CD8-positive, alpha-beta memory T cell (primary cell): ENCODE data around the gene SLC9A5. TPM values are rescaled to one million over a fixed set of nuclear protein-coding genes. Genes with fewer than 3 reads are reported as not detected.

Experiments used
- CTCF ChIA-PET: fragments of 350-600 bp; sonication (Branson Sonifier 250); formaldehyde crosslinking; loops from one replicate; lab custom pipeline; 2021; ENCODE audit warnings: antibody characterized with exemption; lab: Charles Lee
- POLR2A ChIA-PET: fragments of 350-600 bp; sonication (Branson Sonifier 250); formaldehyde crosslinking; loops from one replicate; lab custom pipeline; 2021; ENCODE audit warnings: antibody characterized with exemption; lab: Charles Lee
- DNase-seq, 5 donors: peaks; one replicate each; pipeline versions ENCODE4 v3.0.0 to v3.0.0-alpha.2; 2020 to 2022; ENCODE audit warnings: mixed read lengths in 1 of 5
- H3K27ac ChIP-seq: one replicate; pipeline ENCODE4 v1.7.0; 2013; ENCODE audit warnings: low read depth, mild to moderate bottlenecking, low read length, moderate library complexity
- H3K27me3 ChIP-seq: 2 replicates; pipeline ENCODE4 v1.7.0; 2013; ENCODE audit warnings: low read length, mild to moderate bottlenecking; ENCODE audit not compliant: insufficient read depth, poor library complexity, severe bottlenecking
- H3K36me3 ChIP-seq: 2 replicates; pipeline ENCODE4 v1.7.0; 2013; ENCODE audit warnings: mild to moderate bottlenecking, low read length, moderate library complexity; ENCODE audit not compliant: insufficient read depth
- H3K4me1 ChIP-seq: 2 replicates; pipeline ENCODE4 v1.7.0; 2013; ENCODE audit warnings: mild to moderate bottlenecking, low read length, moderate library complexity; ENCODE audit not compliant: insufficient read depth
- H3K4me3 ChIP-seq: 2 replicates; pipeline ENCODE4 v1.7.0; 2013; ENCODE audit warnings: mild to moderate bottlenecking, low read length
- H3K9me3 ChIP-seq: 2 replicates; pipeline ENCODE4 v1.7.0; 2013; ENCODE audit warnings: mild to moderate bottlenecking, low read length
- H3K27ac Mint-ChIP-seq, 8 donors: one replicate each; pipeline ENCODE4 v1.8.0; 2020 to 2021; ENCODE audit warnings: mixed read lengths in 8 of 8, mild to moderate bottlenecking in 6 of 8, inconsistent platforms in 3 of 8, moderate library complexity in 3 of 8
- H3K27me3 Mint-ChIP-seq, 2 donors: one replicate each; pipeline ENCODE4 v1.8.0; 2020 to 2021; ENCODE audit warnings: mixed read lengths in 2 of 2, mild to moderate bottlenecking in 1 of 2, moderate library complexity in 1 of 2
- H3K36me3 Mint-ChIP-seq, 3 donors: one replicate each; pipeline ENCODE4 v1.8.0; 2020 to 2021; ENCODE audit warnings: mixed read lengths in 3 of 3, inconsistent platforms in 1 of 3, mild to moderate bottlenecking in 1 of 3
- H3K4me1 Mint-ChIP-seq, 3 donors: one replicate each; pipeline ENCODE4 v1.8.0; 2020 to 2021; ENCODE audit warnings: mixed read lengths in 3 of 3, inconsistent platforms in 1 of 3, mild to moderate bottlenecking in 1 of 3
- H3K4me3 Mint-ChIP-seq, 7 donors: one replicate each; pipeline ENCODE4 v1.8.0; 2020 to 2021; ENCODE audit warnings: mixed read lengths in 7 of 7, mild to moderate bottlenecking in 6 of 7, moderate library complexity in 4 of 7, inconsistent platforms in 2 of 7
- H3K9me3 Mint-ChIP-seq, 5 donors: one replicate each; pipeline ENCODE4 v1.8.0; 2020 to 2022; ENCODE audit warnings: mixed read lengths in 5 of 5, mild to moderate bottlenecking in 3 of 5, moderate library complexity in 2 of 5, inconsistent platforms in 1 of 5
- polyA plus RNA-seq: library from polyadenylated mRNA; unstranded; fragments of 300-500 nt; fragmentation: Illumina TruSeq; gene quantifications from one replicate; pipeline ENCODE4 v1.2.3, GENCODE V29; 2021
- total RNA-seq, 2 experiments: library from RNA; stranded (reverse); gene quantifications; one replicate each; pipeline ENCODE4 v1.2.3, GENCODE V29; 2021

The SLC9A5 gene
- total and polyA plus RNA-seq, 3 experiments from 2014 or later, result 5.2 TPM; not detected in 1

DNA sequence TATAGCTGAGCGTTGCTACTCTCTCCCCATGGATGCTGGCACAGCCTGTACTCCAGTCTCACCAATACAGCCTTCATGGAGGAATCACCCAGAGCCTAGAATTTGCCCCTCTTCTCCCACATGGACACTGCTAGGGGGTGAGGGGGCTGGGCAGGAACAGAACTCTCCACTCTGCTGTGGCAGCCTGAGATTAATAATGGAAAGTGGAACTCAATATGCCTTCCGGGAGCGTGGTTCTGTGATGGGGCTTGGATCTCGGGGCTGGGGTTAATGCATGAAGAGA, 1.2 kb downstream of the SLC9A5 start:
- Histone ChIP-seq H3K27ac (no peak overlapping the region), H3K4me1 (peaks cover 31% of the 10 kb centered on the region), H3K36me3 (no peaks in the 10 kb centered on the region), H3K9me3 (no peaks in the 10 kb centered on the region), H3K4me3 (no peak overlapping the region), H3K27me3 (no peaks in the 10 kb centered on the region)
- H3K36me3 Mint-ChIP-seq, result peaks cover 0 to 4% (median 0%) of the 10 kb centered on the region in 3 donors
- ChIA-PET CTCF (interaction anchor here (1.0 kb wide), 1 partner anchor 10 kb away, joined by 3 read pairs; no protein-coding TSS in a partner anchor), POLR2A (no interaction called here)
- no peaks in the 10 kb centered on the region for H3K9me3 Mint-ChIP-seq
- peak in 1 of 5 donors; percentile 1 for DNase-seq
- H3K27ac Mint-ChIP-seq, result peak overlapping the region in 1 of 8 donors; percentile 61
- H3K27me3 Mint-ChIP-seq, result no peaks in the 10 kb centered on the region
- H3K4me3 Mint-ChIP-seq, result peak overlapping the region; percentile 35 to 86 (median 82)
- H3K4me1 Mint-ChIP-seq, result peaks cover 20 to 40% (median 36%) of the 10 kb centered on the region in 3 donors

DNA sequence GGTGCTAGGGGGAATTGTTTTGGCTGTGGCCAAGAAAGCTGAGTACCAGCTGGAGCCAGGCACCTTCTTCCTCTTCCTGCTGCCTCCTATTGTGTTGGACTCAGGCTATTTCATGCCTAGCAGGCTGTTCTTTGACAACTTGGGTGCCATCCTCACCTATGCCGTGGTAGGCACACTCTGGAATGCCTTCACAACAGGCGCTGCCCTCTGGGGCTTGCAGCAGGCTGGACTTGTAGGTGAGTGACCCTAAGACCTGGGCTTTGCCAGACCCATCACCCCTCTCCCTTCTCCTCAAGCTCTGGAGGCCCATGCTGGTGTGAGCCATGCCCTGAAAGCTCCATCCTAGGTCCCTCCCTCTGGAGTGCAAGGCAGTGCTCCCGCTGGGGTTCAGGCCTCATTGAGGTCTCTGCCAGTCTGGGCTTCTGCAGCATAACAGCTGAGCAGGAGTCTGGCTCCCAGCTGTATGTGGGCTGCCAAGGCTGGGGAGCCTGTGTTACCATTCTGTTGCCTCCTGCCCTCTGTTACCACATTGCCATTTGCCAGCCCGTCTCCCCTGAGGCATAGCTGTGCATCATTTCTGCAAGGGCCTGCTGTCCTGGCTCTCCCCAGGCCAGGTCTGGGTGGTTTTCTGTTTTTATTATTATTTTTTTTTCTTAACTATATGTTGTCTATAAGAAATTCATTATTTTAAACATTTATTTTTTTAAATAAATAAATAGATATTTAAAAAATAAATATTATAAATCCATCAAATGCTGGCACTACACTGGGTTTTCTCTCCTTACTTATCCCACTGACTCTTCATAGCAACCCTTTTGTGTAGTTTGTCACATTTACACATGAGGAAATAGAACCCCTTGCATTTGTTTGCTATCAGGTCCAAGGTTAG, 4.1 kb downstream of the SLC9A5 start:
- H3K4me3 ChIP-seq, result no peak overlapping the region
- peak in 1 of 5 donors; percentile 22 for DNase-seq
- H3K4me1 Mint-ChIP-seq, result peaks cover 10 to 22% (median 18%) of the 10 kb centered on the region in 3 donors
- peak overlapping the region in 2 of 7 donors; percentile 12 to 61 for H3K4me3 Mint-ChIP-seq
- no peaks in the 10 kb centered on the region for H3K36me3 Mint-ChIP-seq
- ChIA-PET CTCF (no interaction called here), POLR2A (no interaction called here)
- H3K9me3 Mint-ChIP-seq, result no peaks in the 10 kb centered on the region
- H3K27ac ChIP-seq, result no peak overlapping the region
- H3K27me3 Mint-ChIP-seq, result peaks cover 5 to 10% of the 10 kb centered on the region in 2 donors
- H3K9me3 ChIP-seq, result no peaks in the 10 kb centered on the region
- no peaks in the 10 kb centered on the region for H3K27me3 ChIP-seq
- H3K27ac Mint-ChIP-seq, result no peak overlapping the region
- H3K36me3 ChIP-seq, result no peaks in the 10 kb centered on the region
- peaks cover 17% of the 10 kb centered on the region for H3K4me1 ChIP-seq

DNA sequence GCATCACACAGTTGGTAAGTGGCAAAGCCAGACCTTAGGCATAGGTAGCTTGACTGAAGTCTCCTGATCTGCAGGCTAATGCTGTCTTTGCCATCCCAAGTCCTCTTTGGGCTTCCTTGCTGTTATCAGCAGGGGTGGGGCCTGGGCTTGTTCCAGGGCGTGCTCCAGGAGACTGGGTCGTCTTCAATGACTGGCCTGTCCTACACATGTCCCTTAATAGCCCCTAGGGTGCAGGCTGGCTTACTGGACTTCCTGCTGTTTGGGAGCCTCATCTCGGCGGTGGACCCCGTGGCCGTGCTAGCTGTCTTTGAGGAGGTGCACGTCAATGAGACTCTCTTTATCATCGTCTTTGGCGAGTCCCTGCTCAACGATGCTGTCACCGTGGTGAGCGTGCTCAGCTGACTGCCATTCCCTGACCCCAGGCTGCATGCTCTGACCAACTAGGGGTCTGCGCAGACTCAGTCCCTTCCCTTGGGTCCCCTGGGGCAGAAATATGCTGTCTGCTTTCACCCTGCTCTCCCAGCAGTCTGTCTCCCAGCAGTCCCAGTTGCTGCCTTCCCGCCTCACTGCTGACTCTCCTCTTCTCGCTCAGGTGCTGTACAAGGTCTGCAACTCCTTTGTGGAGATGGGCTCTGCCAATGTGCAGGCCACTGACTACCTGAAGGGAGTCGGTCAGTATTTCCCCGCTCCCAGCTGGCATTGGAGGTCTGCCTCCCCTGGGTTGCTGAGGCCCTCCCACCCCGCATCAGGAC, 6.2 kb downstream of the SLC9A5 start:
- Mint-ChIP-seq H3K4me1 (peaks cover 0 to 4% (median under 1%) of the 10 kb centered on the region in 3 donors), H3K9me3 (no peaks in the 10 kb centered on the region), H3K36me3 (no peaks in the 10 kb centered on the region), H3K27me3 (peaks cover 9 to 10% of the 10 kb centered on the region in 2 donors), H3K4me3 (no peak overlapping the region), H3K27ac (no peak overlapping the region)
- Histone ChIP-seq H3K27me3 (no peaks in the 10 kb centered on the region), H3K4me1 (peaks cover under 1% of the 10 kb centered on the region), H3K36me3 (no peaks in the 10 kb centered on the region), H3K27ac (no peak overlapping the region), H3K4me3 (no peak overlapping the region), H3K9me3 (no peaks in the 10 kb centered on the region)
- peak in 1 of 5 donors; percentile 37 for DNase-seq
- ChIA-PET CTCF (no interaction called here), POLR2A (no interaction called here)

DNA sequence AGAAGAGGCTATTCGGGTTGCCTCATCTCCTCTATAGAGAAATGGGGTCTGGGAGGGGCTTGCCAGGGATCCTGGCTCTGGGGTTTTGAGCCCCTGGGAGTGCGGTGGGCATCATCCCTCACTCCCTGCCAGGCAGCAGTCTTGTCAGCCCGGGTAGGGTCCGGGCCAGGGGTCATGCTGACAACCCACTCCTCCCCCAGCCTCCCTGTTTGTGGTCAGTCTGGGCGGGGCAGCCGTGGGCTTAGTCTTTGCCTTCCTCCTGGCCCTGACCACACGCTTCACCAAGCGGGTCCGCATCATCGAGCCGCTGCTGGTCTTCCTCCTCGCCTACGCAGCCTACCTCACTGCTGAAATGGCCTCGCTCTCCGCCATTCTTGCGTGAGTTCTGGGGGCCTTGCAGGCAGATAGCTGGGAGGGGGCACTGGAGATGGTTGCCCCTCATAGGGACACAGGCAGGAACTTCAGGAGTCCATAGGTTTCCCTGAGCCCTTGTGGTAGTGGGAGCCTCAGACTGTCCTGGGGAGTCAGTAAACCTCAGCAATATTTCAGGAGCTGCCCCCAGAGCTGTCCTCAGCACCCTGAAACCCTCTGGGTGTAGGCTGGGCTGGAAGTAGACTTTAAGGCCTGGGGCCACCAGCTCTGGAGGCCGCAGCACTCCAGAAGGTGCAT, 6.9 kb downstream of the SLC9A5 start:
- Mint-ChIP-seq H3K27ac (no peak overlapping the region), H3K9me3 (no peaks in the 10 kb centered on the region), H3K4me1 (no peaks in the 10 kb centered on the region), H3K4me3 (no peak overlapping the region), H3K27me3 (peaks cover 9 to 10% of the 10 kb centered on the region in 2 donors), H3K36me3 (no peaks in the 10 kb centered on the region)
- H3K27me3 ChIP-seq, result no peaks in the 10 kb centered on the region
- ChIA-PET CTCF (no interaction called here), POLR2A (no interaction called here)
- H3K36me3 ChIP-seq, result no peaks in the 10 kb centered on the region
- no peaks in the 10 kb centered on the region for H3K9me3 ChIP-seq
- no peak overlapping the region for H3K4me3 ChIP-seq
- H3K27ac ChIP-seq, result no peak overlapping the region
- peak in 1 of 5 donors; percentile 30 for DNase-seq
- no peaks in the 10 kb centered on the region for H3K4me1 ChIP-seq

DNA sequence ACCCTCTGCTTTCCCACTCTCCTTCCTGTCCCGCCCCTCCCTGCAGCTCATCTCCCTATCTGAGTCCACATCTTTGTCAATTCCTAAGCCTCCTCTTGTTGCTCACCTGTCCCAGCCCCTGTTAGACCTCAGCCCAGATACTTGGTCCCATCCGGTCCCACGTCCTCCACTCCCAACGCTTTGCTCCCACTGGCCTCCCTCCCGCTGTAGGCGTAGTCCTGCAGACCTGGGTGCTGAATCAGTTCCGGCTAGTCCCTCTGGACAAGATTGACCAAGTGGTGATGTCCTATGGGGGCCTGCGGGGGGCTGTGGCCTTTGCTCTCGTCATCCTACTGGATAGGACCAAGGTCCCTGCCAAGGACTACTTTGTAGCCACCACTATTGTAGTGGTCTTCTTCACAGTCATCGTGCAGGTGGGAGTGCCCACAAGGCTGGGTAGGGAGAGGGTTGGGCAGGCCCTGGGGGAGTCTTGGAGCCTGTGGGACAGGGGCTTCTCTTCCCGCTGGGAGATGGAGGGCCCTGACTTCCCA, 8.0 kb downstream of the SLC9A5 start:
- H3K27ac Mint-ChIP-seq, result peak overlapping the region in 1 of 8 donors; percentile 66
- ChIA-PET POLR2A (no interaction called here), CTCF (no interaction called here)
- H3K4me3 Mint-ChIP-seq, result peak overlapping the region in 1 of 7 donors; percentile 26
- no peaks in the 10 kb centered on the region for H3K27me3 ChIP-seq
- peaks cover 9 to 13% of the 10 kb centered on the region in 2 donors for H3K27me3 Mint-ChIP-seq
- no peaks in the 10 kb centered on the region for H3K4me1 ChIP-seq
- H3K36me3 ChIP-seq, result no peaks in the 10 kb centered on the region
- no peaks in the 10 kb centered on the region for H3K36me3 Mint-ChIP-seq
- no peaks in the 10 kb centered on the region for H3K4me1 Mint-ChIP-seq
- peak in 1 of 5 donors; percentile 35 for DNase-seq
- H3K9me3 Mint-ChIP-seq, result no peaks in the 10 kb centered on the region
- no peak overlapping the region for H3K27ac ChIP-seq
- H3K4me3 ChIP-seq, result no peak overlapping the region
- H3K9me3 ChIP-seq, result no peaks in the 10 kb centered on the region

DNA sequence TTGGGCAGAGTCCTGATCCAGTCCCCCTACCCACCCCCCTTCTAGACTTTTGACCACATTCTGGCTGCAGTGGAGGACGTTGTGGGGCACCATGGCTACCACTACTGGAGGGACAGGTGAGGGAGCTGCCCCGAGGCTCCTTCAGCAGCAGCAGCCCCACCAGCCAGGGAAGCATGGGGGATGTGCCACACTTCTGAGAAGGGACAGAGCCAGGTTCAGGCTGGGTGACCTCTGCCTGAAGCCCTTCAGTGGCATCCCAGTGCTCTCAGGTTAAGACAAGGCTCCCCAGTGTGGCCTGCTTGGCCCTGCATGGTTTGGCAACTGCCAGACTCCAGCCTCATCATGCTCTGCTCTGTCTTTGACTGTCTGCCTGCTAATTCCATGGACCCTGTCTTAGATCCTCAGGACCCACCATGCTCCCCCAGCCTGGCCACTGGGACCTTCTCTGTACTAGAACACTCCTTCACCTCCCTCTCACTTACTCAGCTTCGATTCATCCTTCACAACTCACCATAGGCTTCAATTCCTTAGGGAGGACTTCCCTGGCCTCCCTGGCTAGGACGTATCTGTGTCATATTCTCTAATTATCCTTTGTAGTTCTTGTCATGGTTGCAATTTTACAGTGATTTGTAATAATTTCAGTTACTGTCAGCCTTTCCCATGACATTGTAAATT, 8.8 kb downstream of the SLC9A5 start:
- H3K4me1 ChIP-seq, result no peaks in the 10 kb centered on the region
- Mint-ChIP-seq H3K27ac (peak overlapping the region in 1 of 8 donors; percentile 68), H3K4me3 (no peak overlapping the region), H3K27me3 (peaks cover 12 to 21% of the 10 kb centered on the region in 2 donors), H3K9me3 (no peaks in the 10 kb centered on the region), H3K4me1 (no peaks in the 10 kb centered on the region), H3K36me3 (no peaks in the 10 kb centered on the region)
- no peak overlapping the region for H3K4me3 ChIP-seq
- DNase-seq, result peak in 1 of 5 donors; percentile 21
- no peaks in the 10 kb centered on the region for H3K36me3 ChIP-seq
- H3K27ac ChIP-seq, result no peak overlapping the region
- CTCF ChIA-PET, result no interaction called here
- no peaks in the 10 kb centered on the region for H3K27me3 ChIP-seq
- POLR2A ChIA-PET, result no interaction called here
- no peaks in the 10 kb centered on the region for H3K9me3 ChIP-seq

DNA sequence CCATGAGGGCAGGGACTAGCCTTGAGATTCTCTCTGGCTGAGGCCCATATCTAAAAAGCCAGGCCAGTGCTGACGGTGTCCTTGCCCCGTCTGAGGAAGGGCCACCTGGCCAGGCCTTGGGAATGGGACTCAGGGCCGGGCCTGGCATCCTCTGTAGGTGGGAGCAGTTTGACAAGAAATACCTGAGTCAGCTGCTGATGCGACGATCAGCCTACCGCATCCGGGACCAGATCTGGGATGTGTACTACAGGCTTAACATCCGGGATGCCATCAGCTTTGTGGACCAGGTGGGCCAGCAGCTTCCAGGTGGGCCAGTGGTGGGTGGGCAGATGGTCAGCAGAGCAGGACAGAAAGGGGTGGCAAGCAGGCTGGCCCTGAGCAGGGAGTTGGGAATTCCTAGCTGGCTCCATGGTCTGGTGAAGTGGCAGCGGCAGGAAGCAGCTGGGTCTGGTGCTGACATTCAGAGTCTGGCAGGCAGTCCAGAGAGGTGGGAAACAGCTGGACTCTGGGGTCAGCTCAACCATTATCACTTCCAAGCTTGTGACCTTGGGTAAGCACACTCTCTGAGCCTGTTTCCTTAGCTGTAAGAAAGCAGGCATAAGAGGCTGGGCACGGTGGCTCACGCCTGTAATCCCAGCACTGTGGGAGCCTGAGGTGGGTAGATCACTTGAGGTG, 9.5 kb downstream of the SLC9A5 start:
- Mint-ChIP-seq H3K4me1 (no peaks in the 10 kb centered on the region), H3K4me3 (peak overlapping the region in 1 of 7 donors; percentile 32), H3K9me3 (no peaks in the 10 kb centered on the region), H3K27ac (no peak overlapping the region), H3K36me3 (no peaks in the 10 kb centered on the region), H3K27me3 (peaks cover 16 to 28% of the 10 kb centered on the region in 2 donors)
- Histone ChIP-seq H3K27me3 (no peaks in the 10 kb centered on the region), H3K9me3 (no peaks in the 10 kb centered on the region), H3K27ac (no peak overlapping the region), H3K4me3 (no peak overlapping the region), H3K36me3 (no peaks in the 10 kb centered on the region), H3K4me1 (no peaks in the 10 kb centered on the region)
- DNase-seq, result no peak
- ChIA-PET POLR2A (no interaction called here), CTCF (interaction anchor here (1.7 kb wide), 1 partner anchor 27 kb away, joined by 4 read pairs; no protein-coding TSS in a partner anchor)
